Glutamatergic neuron (in vitro differentiated cells): Measurements from ENCODE around the gene PIAS1. TPM values are rescaled to one million over a fixed set of nuclear protein-coding genes. Genes with fewer than 3 reads are reported as not detected.
"Not testable (repeated sequence)": the region's sequence is repeated elsewhere in the genome, so short reads cannot be mapped to it uniquely, and the experiment has no call there.

Experiments
- DNase-seq: peaks from one replicate; pipeline ENCODE4 v3.0.0; 2022
- H3K27ac Mint-ChIP-seq: one replicate; pipeline ENCODE4 v1.8.0; 2020; ENCODE audit warnings: mild to moderate bottlenecking, mixed read lengths, inconsistent platforms; ENCODE audit not compliant: unreplicated experiment
- H3K27me3 Mint-ChIP-seq: one replicate; pipeline ENCODE4 v1.8.0; 2020; ENCODE audit warnings: mild to moderate bottlenecking, moderate library complexity, mixed read lengths, inconsistent platforms; ENCODE audit not compliant: unreplicated experiment
- H3K36me3 Mint-ChIP-seq: one replicate; pipeline ENCODE4 v1.8.0; 2020; ENCODE audit warnings: mild to moderate bottlenecking, mixed read lengths, inconsistent platforms; ENCODE audit not compliant: unreplicated experiment
- H3K4me1 Mint-ChIP-seq: one replicate; pipeline ENCODE4 v1.8.0; 2020; ENCODE audit warnings: mild to moderate bottlenecking, low read depth, mixed read lengths, inconsistent platforms; ENCODE audit not compliant: unreplicated experiment
- H3K4me3 Mint-ChIP-seq: one replicate; pipeline ENCODE4 v1.8.0; 2020; ENCODE audit warnings: mild to moderate bottlenecking, mixed read lengths, inconsistent platforms; ENCODE audit not compliant: unreplicated experiment
- H3K9me3 Mint-ChIP-seq: one replicate; pipeline ENCODE4 v1.8.0; 2020; ENCODE audit warnings: mild to moderate bottlenecking, moderate library complexity, mixed read lengths, inconsistent platforms; ENCODE audit not compliant: unreplicated experiment
- long read RNA-seq: library from polyadenylated mRNA; unstranded; transcript quantifications from one replicate; pipeline ENCODE4 v2.0.0, GENCODE V29; 2020; ENCODE audit not compliant: unreplicated experiment
- total RNA-seq: library from RNA; stranded (reverse); fragmentation: NEBNext Ultra II Directional; extraction: Animal tissue kit (Norgen Biotek cat#: 25700); gene quantifications from one replicate; pipeline ENCODE4 v1.2.1, GENCODE V29; 2021; ENCODE audit not compliant: unreplicated experiment
- TF ChIP-seq, protein P1 (sequence below): fragments of 200-600 bp; sonication (generic); IDR thresholded peaks from one replicate; pipeline ENCODE4 v1.5.0; 2021; ENCODE audit not compliant: partially characterized antibody, unreplicated experiment

PIAS1 gene
- 64.9 TPM for total RNA-seq
- long read RNA-seq, full-length matches to known transcripts, result 24 of 30 reads
- long read RNA-seq, partial matches to known transcripts, result 6 of 30 reads
- long read RNA-seq, other reads (novel, unspliced or antisense), result 0 of 30 reads

GRCh38 chr15:68053701-68054627 is at the start of gene PIAS1:
PIAS1 (plus strand) TSS chr15:68054315; CDS start chr15:68054327, 12 bp downstream.
- DNase-seq, result peak; percentile 97
- Mint-ChIP-seq H3K27me3 (no peaks in the 10 kb centered on the region), H3K4me1 (peaks cover 16% of the 10 kb centered on the region), H3K4me3 (peak within 1 kb of the TSS; percentile 97), H3K36me3 (no peaks in the 10 kb centered on the region), H3K27ac (peak within 1 kb of the TSS; percentile 97), H3K9me3 (no peaks in the 10 kb centered on the region)
- TF ChIP-seq, protein P1, sequence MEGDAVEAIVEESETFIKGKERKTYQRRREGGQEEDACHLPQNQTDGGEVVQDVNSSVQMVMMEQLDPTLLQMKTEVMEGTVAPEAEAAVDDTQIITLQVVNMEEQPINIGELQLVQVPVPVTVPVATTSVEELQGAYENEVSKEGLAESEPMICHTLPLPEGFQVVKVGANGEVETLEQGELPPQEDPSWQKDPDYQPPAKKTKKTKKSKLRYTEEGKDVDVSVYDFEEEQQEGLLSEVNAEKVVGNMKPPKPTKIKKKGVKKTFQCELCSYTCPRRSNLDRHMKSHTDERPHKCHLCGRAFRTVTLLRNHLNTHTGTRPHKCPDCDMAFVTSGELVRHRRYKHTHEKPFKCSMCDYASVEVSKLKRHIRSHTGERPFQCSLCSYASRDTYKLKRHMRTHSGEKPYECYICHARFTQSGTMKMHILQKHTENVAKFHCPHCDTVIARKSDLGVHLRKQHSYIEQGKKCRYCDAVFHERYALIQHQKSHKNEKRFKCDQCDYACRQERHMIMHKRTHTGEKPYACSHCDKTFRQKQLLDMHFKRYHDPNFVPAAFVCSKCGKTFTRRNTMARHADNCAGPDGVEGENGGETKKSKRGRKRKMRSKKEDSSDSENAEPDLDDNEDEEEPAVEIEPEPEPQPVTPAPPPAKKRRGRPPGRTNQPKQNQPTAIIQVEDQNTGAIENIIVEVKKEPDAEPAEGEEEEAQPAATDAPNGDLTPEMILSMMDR, result no peak

GRCh38 chr15:68007642-68008041 is 46.5 kb upstream of the PIAS1 start:
- H3K36me3 Mint-ChIP-seq, H3K4me1 Mint-ChIP-seq, H3K27me3 Mint-ChIP-seq, H3K4me3 Mint-ChIP-seq, DNase-seq, H3K27ac Mint-ChIP-seq, H3K9me3 Mint-ChIP-seq: not testable (repeated sequence)

DNA sequence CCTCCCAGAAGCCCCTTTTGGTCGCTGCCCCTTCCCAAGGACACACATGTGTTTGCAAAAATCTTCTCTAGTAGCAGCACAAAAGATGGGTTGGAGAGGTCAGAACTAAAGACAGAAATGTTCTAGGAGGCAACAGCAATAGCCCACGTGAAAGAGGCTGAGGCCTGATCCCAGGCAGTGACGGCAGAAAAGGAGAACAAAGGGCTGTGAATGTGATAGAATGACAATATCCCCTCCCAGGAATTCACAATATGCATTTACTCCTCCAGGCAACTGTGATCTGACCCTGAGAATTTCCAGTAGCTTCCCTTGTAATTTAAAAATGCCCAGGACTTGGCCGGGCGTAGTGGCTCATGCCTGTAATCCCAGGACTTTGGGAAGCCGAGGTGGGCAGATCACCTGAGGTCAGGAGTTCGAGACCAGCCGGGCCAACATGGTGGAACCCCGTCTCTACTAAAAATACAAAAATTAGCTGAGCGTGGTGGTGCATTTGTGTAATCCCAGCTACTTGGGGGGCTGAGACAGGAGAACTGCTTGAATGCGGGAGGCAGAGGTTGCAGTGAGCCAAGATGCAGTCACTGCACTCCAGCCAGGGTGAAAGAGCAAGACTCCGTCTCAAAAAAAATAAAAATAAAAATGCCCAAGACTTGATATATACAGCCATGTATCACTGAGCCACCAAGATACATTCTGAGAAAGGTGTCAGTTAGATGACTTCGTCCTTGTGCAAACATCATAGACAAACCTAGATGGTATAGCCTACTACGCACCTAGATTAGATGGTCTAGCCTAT is 43.6 kb upstream of the PIAS1 start:
- Mint-ChIP-seq H3K27me3 (peaks cover 1% of the 10 kb centered on the region), H3K27ac (no peak overlapping the region)

GRCh38 chr15:68012911-68013310 is 41.2 kb upstream of the PIAS1 start:
- Mint-ChIP-seq H3K4me3 (no peak overlapping the region), H3K27ac (no peak overlapping the region), H3K4me1 (no peaks in the 10 kb centered on the region), H3K27me3 (peaks cover 1% of the 10 kb centered on the region), H3K36me3 (peaks cover 4% of the 10 kb centered on the region), H3K9me3 (peaks cover 2% of the 10 kb centered on the region)
- TF ChIP-seq, protein P1, result no peak
- no peak for DNase-seq

More for the DNA sequence above, 43.6 kb upstream of the PIAS1 start:
- Mint-ChIP-seq H3K4me3 (no peak overlapping the region), H3K4me1 (no peaks in the 10 kb centered on the region), H3K36me3 (peaks cover 4% of the 10 kb centered on the region), H3K9me3 (no peaks in the 10 kb centered on the region)
- DNase-seq, result no peak
- TF ChIP-seq, protein P1, result no peak

DNA sequence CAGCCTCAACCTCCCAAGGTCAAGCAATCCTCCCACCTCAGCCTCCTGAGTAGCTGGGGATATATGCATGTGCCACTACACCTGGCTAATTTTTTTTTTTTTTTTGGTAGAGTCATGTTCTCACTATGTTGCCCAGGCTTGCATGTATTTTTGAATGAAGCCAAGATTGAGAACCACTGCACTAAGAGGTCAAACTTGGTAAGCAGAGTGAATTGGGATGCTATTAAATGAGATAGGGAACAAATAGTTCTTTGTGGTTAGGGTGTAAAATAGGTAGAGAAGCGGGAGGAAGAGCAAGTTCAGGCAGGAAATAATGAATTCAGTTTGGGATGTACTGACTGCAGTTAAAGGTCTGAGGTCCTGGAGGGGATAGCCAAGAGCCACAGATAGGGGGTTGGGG is 39.9 kb upstream of the PIAS1 start:
- Mint-ChIP-seq H3K4me3 (no peak overlapping the region), H3K36me3 (no peaks in the 10 kb centered on the region), H3K27ac (no peak overlapping the region), H3K27me3 (peaks cover 1% of the 10 kb centered on the region), H3K9me3 (peaks cover 2% of the 10 kb centered on the region), H3K4me1 (no peaks in the 10 kb centered on the region)
- no peak for DNase-seq
- TF ChIP-seq, protein P1, result no peak
